Thyroid gland (tissue), 4 donors: ENCODE measurements around the gene ZBTB7C. TPM values are rescaled to one million over a fixed set of nuclear protein-coding genes. Genes with fewer than 3 reads are reported as not detected.

Source experiments
- DNase-seq, 2 donors: peaks; one replicate each; pipeline ENCODE4 v3.0.0-alpha.2; 2019
- H3K27ac ChIP-seq, 3 donors: fragments of 200-600 bp; sonication (generic); 1 replicate in 2 of 3; 2 replicates in 1 of 3; pipeline ENCODE4 v1.5.1; 2016 to 2019; ENCODE audit warnings: mild to moderate bottlenecking in 1 of 3, moderate library complexity in 1 of 3
- H3K27me3 ChIP-seq: fragments of 200-600 bp; sonication (generic); one replicate; pipeline ENCODE4 v1.5.1; 2019
- H3K36me3 ChIP-seq, 2 donors: fragments of 200-600 bp; sonication (generic); one replicate each; pipeline ENCODE4 v1.5.1; 2016 to 2019
- H3K4me1 ChIP-seq, 2 donors: fragments of 200-600 bp; sonication (generic); one replicate each; pipeline ENCODE4 v1.5.1; 2017 to 2019
- H3K4me3 ChIP-seq, 3 donors: fragments of 200-600 bp; sonication (generic); replicated peaks in 1 of 3; 1 replicate in 2 of 3; 2 replicates in 1 of 3; pipeline ENCODE4 v1.5.1; 2016; ENCODE audit warnings: mild to moderate bottlenecking in 1 of 3
- H3K9me3 ChIP-seq: fragments of 200-600 bp; sonication (generic); one replicate; pipeline ENCODE4 v1.5.1; 2017
- CTCF ChIP-seq, 6 experiments: fragments of 200-600 bp in 3 of 6; fragments of 450-650 bp in 3 of 6; sonication (generic) in 3 of 6; IDR thresholded peaks; one replicate each; pipeline ENCODE4 v1.5.1; 2016 to 2019; ENCODE audit warnings: antibody characterized with exemption in 6 of 6, mild to moderate bottlenecking in 2 of 6, inconsistent platforms in 1 of 6, moderate library complexity in 1 of 6
- POLR2A ChIP-seq, 2 donors: fragments of 450-650 bp; IDR thresholded peaks; one replicate each; pipeline ENCODE4 v1.6.1; 2017; ENCODE audit warnings: antibody characterized with exemption in 2 of 2, mild to moderate bottlenecking in 2 of 2, moderate library complexity in 1 of 2
- WGBS, 2 donors: methylation state at CpG; one replicate each; pipeline ENCODE4 v1.1.5; 2017; 5-methylcytosine and 5-hydroxymethylcytosine counted together
- intact Hi-C: fragments of 100-400 bp; cut with DNase I; formaldehyde crosslinking; loops from one replicate; pipeline ENCODE4 v1.15.1; 2023
- total RNA-seq, 4 donors: library from RNA; depleted of rRNA; stranded (reverse); fragments of >200 nt; gene quantifications; one replicate each; pipeline ENCODE4 v1.2.3, GENCODE V29; 2016

ZBTB7C gene
- total RNA-seq, 4 donors from 2014 or later: 41.7 to 66.7 (median 49.5) TPM

GRCh38 chr18:48312066-48312465 is 97.1 kb downstream of the ZBTB7C start:
- Histone ChIP-seq H3K4me1 (peaks cover 29 to 44% of the 10 kb centered on the region in 2 donors), H3K27ac (peak overlapping the region in 2 of 3 donors; percentile 2 to 6), H3K36me3 (no peaks in the 10 kb centered on the region), H3K27me3 (no peaks in the 10 kb centered on the region), H3K9me3 (no peaks in the 10 kb centered on the region), H3K4me3 (no peak overlapping the region)
- 83 to 93% methylated on average over 4 of the region's 5 CpGs for WGBS, 2 donors
- DNase-seq: no peak
- intact Hi-C loops: no loop called here
- TF ChIP-seq POLR2A (IDR thresholded peaks at IDR 0.05): no peak
- no peak for TF ChIP-seq CTCF (IDR thresholded peaks at IDR 0.05)

GRCh38 chr18:48310999-48311398 is 98.2 kb downstream of the ZBTB7C start:
- TF ChIP-seq CTCF (IDR thresholded peaks at IDR 0.05): no peak
- no peak for TF ChIP-seq POLR2A (IDR thresholded peaks at IDR 0.05)
- no peak overlapping the region for H3K4me3 ChIP-seq
- no peak for DNase-seq
- H3K36me3 ChIP-seq: no peaks in the 10 kb centered on the region
- WGBS, 2 donors: 83 to 92% methylated on average over 3 of the region's 3 CpGs
- H3K9me3 ChIP-seq: no peaks in the 10 kb centered on the region
- intact Hi-C loops: no loop called here
- H3K27me3 ChIP-seq: no peaks in the 10 kb centered on the region
- H3K27ac ChIP-seq: peak overlapping the region in 2 of 3 donors; percentile 9 to 34
- H3K4me1 ChIP-seq: peaks cover 32 to 43% of the 10 kb centered on the region in 2 donors

- H3K4me1 ChIP-seq: peaks cover 32 to 43% of the 10 kb centered on the region in 2 donors
- WGBS, 2 donors: 78 to 85% methylated on average over 6 of the region's 6 CpGs
- no peak for TF ChIP-seq POLR2A (IDR thresholded peaks at IDR 0.05)
- TF ChIP-seq CTCF (IDR thresholded peaks at IDR 0.05): no peak
- peak overlapping the region; percentile 34 to 69 (median 64) for H3K27ac ChIP-seq
- no peak overlapping the region for H3K4me3 ChIP-seq
- no peaks in the 10 kb centered on the region for H3K36me3 ChIP-seq
- no peaks in the 10 kb centered on the region for H3K9me3 ChIP-seq
- no peak for DNase-seq
- no peaks in the 10 kb centered on the region for H3K27me3 ChIP-seq
- intact Hi-C loops: no loop called here
These were observed 98.8 kb downstream of the ZBTB7C start for GRCh38 chr18:48310353-48310752.

- Histone ChIP-seq H3K27ac (peak overlapping the region; percentile 69 to 79 (median 71)), H3K4me3 (no peak overlapping the region), H3K36me3 (no peaks in the 10 kb centered on the region), H3K4me1 (peaks cover 32 to 36% of the 10 kb centered on the region in 2 donors), H3K27me3 (no peaks in the 10 kb centered on the region), H3K9me3 (no peaks in the 10 kb centered on the region)
- no peak for DNase-seq
- 39 to 41% methylated on average over 7 of the region's 7 CpGs for WGBS, 2 donors
- TF ChIP-seq CTCF (IDR thresholded peaks at IDR 0.05): no peak
- no peak for TF ChIP-seq POLR2A (IDR thresholded peaks at IDR 0.05)
- intact Hi-C loops: no loop called here
These were observed 100.2 kb downstream of the ZBTB7C start for GRCh38 chr18:48308755-48309575.

- intact Hi-C loops: no loop called here
- no peaks in the 10 kb centered on the region for H3K27me3 ChIP-seq
- 43 to 49% methylated on average over 3 of the region's 3 CpGs for WGBS, 2 donors
- H3K9me3 ChIP-seq: no peaks in the 10 kb centered on the region
- H3K27ac ChIP-seq: peak overlapping the region; percentile 69 to 79 (median 71)
- peak; percentile 80 to 88 for DNase-seq
- no peak overlapping the region for H3K4me3 ChIP-seq
- no peaks in the 10 kb centered on the region for H3K36me3 ChIP-seq
- H3K4me1 ChIP-seq: peaks cover 34 to 40% of the 10 kb centered on the region in 2 donors
- TF ChIP-seq CTCF (IDR thresholded peaks at IDR 0.05): no peak
- TF ChIP-seq POLR2A (IDR thresholded peaks at IDR 0.05): no peak
These were observed 101.1 kb downstream of the ZBTB7C start for GRCh38 chr18:48308027-48308635.
